IPS DF 4.7 (cell line): ENCODE data around the gene TMEM220.

ENCODE experiments used
- DNase-seq: peaks from one replicate; pipeline ENCODE4 v3.0.0-alpha.2; 2013; ENCODE audit warnings: low spot score; ENCODE audit errors: extremely low read depth

The TMEM220 gene

DNA sequence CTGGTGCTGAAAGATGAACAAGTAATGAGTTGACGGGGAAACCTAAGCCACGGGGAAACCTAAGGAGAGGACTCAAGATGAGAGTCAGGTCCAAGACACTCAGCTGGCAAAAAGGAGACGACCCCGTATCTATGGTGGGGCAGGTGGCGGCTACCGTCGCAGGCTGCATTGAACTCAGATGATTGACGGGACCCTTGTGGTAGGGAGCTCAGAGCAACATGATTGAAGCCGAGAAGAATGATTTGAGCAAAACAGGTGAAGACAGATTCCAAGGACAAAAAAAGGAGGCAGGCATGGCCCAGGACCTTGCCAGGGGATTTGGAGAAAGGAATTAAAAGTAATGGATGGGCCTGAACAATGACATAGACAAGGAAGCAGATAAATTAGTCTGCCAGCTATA lies 65.3 kb downstream of the TMEM220 start:
- no peak for DNase-seq
